ENCODE results near the gene MUC5B.

Gene MUC5B

DNA sequence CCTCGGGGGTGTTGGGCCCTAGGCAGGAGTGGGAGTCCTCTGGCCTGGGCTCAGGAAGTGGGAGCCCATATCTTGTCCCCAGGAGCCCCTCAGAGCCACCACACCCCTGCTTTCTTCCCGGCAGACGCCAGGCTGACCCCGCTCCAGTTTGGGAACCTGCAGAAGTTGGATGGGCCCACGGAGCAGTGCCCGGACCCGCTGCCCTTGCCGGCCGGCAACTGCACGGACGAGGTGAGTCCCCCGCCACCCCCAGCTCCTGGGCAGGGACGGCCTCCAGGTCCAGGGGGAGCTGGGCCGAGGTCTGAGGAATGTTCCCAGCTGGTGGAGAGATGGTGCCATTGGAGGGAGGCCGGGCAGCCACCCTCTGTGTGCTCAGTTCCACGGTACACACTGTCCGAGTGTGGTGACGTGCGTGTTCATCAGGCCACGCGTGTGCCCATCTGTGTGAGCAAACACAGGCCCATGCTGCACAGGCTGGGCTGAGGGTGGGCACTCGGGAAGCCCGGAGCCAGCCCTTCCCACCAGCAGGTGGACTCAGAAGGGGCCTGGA is 4.8 kb downstream of the MUC5B start:
- TF ChIP-seq, protein P1, sequence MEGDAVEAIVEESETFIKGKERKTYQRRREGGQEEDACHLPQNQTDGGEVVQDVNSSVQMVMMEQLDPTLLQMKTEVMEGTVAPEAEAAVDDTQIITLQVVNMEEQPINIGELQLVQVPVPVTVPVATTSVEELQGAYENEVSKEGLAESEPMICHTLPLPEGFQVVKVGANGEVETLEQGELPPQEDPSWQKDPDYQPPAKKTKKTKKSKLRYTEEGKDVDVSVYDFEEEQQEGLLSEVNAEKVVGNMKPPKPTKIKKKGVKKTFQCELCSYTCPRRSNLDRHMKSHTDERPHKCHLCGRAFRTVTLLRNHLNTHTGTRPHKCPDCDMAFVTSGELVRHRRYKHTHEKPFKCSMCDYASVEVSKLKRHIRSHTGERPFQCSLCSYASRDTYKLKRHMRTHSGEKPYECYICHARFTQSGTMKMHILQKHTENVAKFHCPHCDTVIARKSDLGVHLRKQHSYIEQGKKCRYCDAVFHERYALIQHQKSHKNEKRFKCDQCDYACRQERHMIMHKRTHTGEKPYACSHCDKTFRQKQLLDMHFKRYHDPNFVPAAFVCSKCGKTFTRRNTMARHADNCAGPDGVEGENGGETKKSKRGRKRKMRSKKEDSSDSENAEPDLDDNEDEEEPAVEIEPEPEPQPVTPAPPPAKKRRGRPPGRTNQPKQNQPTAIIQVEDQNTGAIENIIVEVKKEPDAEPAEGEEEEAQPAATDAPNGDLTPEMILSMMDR (IDR thresholded peaks at IDR 0.05) = no peak
- no peak for TF ChIP-seq ZFX (IDR thresholded peaks at IDR 0.05; ENCODE audit: borderline replicate concordance)
- H3K27ac ChIP-seq = no peak overlapping the region

DNA sequence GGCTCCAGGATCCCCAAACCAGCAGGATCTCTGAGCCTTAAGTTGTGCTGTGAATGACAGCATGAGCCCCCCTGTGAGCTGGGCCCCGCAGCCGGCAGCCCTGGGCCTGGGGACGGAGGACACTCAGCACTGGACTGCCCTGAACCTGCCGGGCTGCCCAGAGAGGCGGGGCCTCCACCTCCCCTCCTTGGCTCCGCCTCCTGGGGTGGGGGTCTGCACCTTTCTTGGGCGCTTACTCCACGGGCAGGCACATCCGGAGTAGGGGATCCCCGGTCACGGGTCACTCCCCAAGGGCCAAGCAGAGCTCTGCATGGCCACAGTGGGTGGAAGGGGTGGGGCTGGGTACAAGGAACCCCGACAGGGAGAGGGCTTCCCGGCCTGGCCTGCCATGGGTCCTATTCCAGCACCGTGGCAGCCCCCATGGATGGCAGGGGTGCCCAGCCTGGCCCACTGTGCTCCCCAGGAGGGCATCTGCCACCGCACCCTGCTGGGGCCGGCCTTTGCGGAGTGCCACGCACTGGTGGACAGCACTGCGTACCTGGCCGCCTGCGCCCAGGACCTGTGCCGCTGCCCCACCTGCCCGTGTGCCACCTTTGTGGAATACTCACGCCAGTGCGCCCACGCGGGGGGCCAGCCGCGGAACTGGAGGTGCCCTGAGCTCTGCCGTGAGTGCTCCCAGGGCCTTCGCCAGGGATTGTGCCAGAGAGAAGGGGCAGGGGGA is 5.4 kb downstream of the MUC5B start:
- no peak for TF ChIP-seq ZFX (IDR thresholded peaks at IDR 0.05; ENCODE audit: borderline replicate concordance)
- TF ChIP-seq, protein P1 (IDR thresholded peaks at IDR 0.05) = no peak

DNA sequence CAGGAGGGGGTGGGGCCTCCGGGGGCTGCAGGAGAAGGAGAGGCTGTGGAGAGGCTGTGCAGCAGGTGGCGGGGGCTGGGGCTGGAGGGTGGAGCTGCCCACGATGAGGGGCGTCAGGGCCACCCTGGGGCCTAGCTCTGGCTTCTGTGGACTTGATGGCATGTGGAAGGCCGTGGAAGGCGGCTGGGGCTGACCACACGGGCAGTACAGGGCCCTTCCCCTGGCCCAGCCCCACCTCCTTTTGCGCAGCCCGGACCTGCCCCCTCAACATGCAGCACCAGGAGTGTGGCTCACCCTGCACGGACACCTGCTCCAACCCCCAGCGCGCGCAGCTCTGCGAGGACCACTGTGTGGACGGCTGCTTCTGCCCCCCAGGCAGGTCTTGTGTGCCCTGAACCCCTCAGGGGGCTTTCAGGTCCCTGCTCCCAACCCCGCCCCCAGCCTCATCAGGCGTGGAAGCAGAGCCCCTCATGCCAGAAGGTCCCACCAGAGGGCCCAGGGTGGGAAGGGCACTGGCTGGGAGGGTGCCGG is 6.1 kb downstream of the MUC5B start:
- TF ChIP-seq ZFX (IDR thresholded peaks at IDR 0.05; ENCODE audit: borderline replicate concordance) = no peak
- TF ChIP-seq, protein P1 (IDR thresholded peaks at IDR 0.05) = no peak
- no peak overlapping the region for H3K27ac ChIP-seq

More for the DNA sequence above, 5.4 kb downstream of the MUC5B start:
- H3K27ac ChIP-seq = no peak overlapping the region

DNA sequence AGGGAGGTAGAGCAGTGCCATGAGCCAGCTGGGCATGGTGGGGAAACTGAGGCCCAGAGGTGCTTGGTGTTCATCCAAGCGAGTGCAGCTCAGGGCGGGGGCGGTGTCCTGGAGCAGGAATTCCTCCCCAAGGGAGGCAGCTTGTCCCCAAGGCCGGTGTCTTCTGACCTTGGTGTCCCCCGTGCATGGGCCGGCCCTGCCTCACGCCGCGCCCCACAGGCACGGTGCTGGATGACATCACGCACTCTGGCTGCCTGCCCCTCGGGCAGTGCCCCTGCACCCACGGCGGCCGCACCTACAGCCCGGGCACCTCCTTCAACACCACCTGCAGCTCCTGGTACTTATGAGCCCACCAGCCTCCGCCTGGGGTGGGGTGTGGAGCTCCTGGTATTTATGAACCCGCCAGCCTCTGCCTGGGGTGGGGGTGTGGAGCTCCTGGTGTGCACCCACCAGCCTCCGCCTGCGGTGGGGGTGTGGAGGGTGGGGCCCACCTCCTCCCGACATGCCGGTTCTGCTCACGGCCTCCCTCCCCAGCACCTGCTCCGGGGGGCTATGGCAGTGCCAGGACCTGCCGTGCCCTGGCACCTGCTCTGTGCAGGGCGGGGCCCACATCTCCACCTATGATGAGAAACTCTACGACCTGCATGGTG is 6.7 kb downstream of the MUC5B start:
- TF ChIP-seq, protein P1 (IDR thresholded peaks at IDR 0.05) = no peak
- TF ChIP-seq ZFX (IDR thresholded peaks at IDR 0.05; ENCODE audit: borderline replicate concordance) = no peak
- H3K27ac ChIP-seq = no peak overlapping the region

DNA sequence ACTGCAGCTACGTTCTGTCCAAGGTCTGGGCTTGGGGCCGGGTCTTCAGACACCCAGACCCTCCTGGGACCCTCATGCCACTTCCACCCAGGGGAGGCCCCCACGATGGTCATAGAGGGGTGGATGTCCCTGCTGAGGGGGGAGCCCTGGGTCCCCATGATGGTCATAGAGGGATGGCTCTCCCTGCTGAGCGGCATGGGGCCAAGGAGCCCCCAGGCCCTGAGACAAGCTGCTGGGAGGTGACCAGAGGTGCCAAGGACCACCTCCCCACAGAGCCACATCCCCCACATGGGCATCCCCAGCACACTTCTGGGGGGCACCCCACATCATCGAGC is 7.2 kb downstream of the MUC5B start:
- H3K27ac ChIP-seq = no peak overlapping the region
- TF ChIP-seq, protein P1 (IDR thresholded peaks at IDR 0.05) = no peak
- TF ChIP-seq ZFX (IDR thresholded peaks at IDR 0.05; ENCODE audit: borderline replicate concordance) = no peak

DNA sequence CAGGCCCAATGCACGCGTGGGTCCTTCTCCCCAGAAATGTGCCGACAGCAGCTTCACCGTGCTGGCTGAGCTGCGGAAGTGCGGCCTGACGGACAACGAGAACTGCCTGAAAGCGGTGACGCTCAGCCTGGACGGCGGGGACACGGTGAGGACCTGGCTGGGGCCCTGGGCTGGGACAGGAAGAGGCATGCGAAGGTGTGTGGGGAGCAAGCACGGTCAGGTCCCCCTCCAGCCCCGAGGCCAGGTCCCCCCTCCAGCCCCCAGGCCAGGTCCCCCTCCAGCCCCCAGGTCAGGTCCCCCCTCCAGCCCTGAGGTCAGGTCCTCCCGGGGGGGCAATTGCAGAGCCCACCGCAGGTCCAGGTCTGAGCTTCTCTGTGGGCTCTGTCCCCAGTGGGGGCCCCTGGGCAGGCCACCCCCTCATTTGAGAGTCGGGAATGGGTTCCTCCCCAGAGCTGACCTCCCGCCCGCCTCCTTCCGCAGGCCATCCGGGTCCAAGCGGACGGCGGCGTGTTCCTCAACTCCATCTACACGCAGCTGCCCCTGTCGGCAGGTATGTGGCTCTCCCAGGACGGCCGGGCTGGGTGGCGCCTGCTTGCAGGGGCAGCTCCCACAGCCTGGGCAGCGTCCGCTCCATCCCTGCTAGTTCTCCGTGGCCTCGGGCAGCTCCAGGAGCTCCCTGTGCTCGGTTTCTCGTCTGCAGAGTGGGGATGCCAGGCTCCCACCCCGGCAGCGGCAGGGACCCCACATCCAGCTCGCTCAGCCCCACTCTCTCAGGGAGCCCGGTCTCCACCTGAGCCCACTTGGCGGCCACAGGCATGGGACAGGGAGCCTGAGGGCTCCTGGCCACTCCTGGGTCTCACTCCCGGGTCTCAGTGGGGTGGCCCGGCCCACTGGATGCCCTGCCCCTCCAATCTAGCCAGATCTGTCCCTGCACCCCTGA is 7.9 kb downstream of the MUC5B start:
- TF ChIP-seq, protein P1 (IDR thresholded peaks at IDR 0.05) = peak; percentile 63
- no peak for TF ChIP-seq ZFX (IDR thresholded peaks at IDR 0.05; ENCODE audit: borderline replicate concordance)

More for the DNA sequence above, 7.9 kb downstream of the MUC5B start:
- H3K27ac ChIP-seq = no peak overlapping the region
